Stromal cell of bone marrow (primary cell): ENCODE results near the gene PADI2.

Source experiments
- DNase-seq: peaks from one replicate; pipeline ENCODE4 v3.0.0-alpha.2; 2012; ENCODE audit warnings: low read depth

Gene PADI2

GRCh38 chr1:17112496-17113236 is 6.6 kb downstream of the PADI2 start:
- no peak for DNase-seq

- no peak for DNase-seq
Observed at GRCh38 chr1:17112076-17112475, 7.2 kb downstream of the PADI2 start.

- DNase-seq = no peak
Observed at GRCh38 chr1:17110555-17110926, 8.7 kb downstream of the PADI2 start.

- no peak for DNase-seq
Observed at GRCh38 chr1:17109892-17110554, 9.2 kb downstream of the PADI2 start.

- no peak for DNase-seq
Observed at GRCh38 chr1:17108786-17109185, 10.5 kb downstream of the PADI2 start.

GRCh38 chr1:17108360-17108759 is 10.9 kb downstream of the PADI2 start:
- no peak for DNase-seq

- no peak for DNase-seq
Observed at GRCh38 chr1:17104782-17105181, 14.5 kb downstream of the PADI2 start.

GRCh38 chr1:17102232-17102631 is 17.0 kb downstream of the PADI2 start:
- no peak for DNase-seq

GRCh38 chr1:17101261-17101660 is 18.0 kb downstream of the PADI2 start:
- no peak for DNase-seq

GRCh38 chr1:17099616-17100340 is 19.5 kb downstream of the PADI2 start:
- no peak for DNase-seq

GRCh38 chr1:17098446-17099317 is 20.6 kb downstream of the PADI2 start:
- peak; percentile 11 for DNase-seq

- DNase-seq = no peak
Observed at GRCh38 chr1:17097787-17098186, 21.5 kb downstream of the PADI2 start.

- DNase-seq = no peak
Observed at GRCh38 chr1:17097147-17097546, 22.1 kb downstream of the PADI2 start.

GRCh38 chr1:17096584-17096983 is 22.7 kb downstream of the PADI2 start:
- no peak for DNase-seq

GRCh38 chr1:17095141-17095540 is 24.1 kb downstream of the PADI2 start:
- DNase-seq = no peak

- DNase-seq = no peak
Observed at GRCh38 chr1:17094664-17095063, 24.6 kb downstream of the PADI2 start.

GRCh38 chr1:17093822-17094393 is 25.3 kb downstream of the PADI2 start:
- DNase-seq = no peak

GRCh38 chr1:17091252-17091651 is 28.0 kb downstream of the PADI2 start:
- DNase-seq = no peak

- DNase-seq = no peak
Observed at GRCh38 chr1:17089506-17089905, 29.7 kb downstream of the PADI2 start.

GRCh38 chr1:17086751-17087150 is 32.5 kb downstream of the PADI2 start:
- DNase-seq = no peak

GRCh38 chr1:17084787-17085186 is 34.5 kb downstream of the PADI2 start:
- DNase-seq = no peak

- no peak for DNase-seq
Observed at GRCh38 chr1:17082761-17083160, 36.5 kb downstream of the PADI2 start.
